K562 (cell line): ENCODE measurements around the gene COL4A1. TPM values are rescaled to one million over a fixed set of nuclear protein-coding genes. Genes with fewer than 3 reads are reported as not detected.

Experiments
- ATAC-seq: fragments of 200-7000 bp; cut with Tn5 transposase; 3 replicates; pipeline ENCODE4 v1.9.1; 2020; ENCODE audit warnings: moderate library complexity
- BruUV-seq: library from RNA; stranded (reverse); fragments of 400-500 nt; replicated peaks from 2 replicates; lab custom pipeline; 2021; lab: Mats Ljungman, UMichigan
- CTCF ChIA-PET: fragments of 300-600 bp; formaldehyde crosslinking; extraction: SDS; loops from one replicate; lab custom pipeline; 2021; ENCODE audit warnings: low intra/inter-chr PET ratio; lab: Yijun Ruan, JAX
- POLR2A ChIA-PET: fragments of 300-600, 350-650 bp; sonication (Branson Sonifier 250); formaldehyde crosslinking; extraction: SDS; loops from one replicate; lab custom pipeline; 2021; ENCODE audit warnings: antibody characterized with exemption, inconsistent platforms; lab: Yijun Ruan, JAX
- DNase-seq, 4 experiments: peaks; one replicate each; pipeline versions ENCODE4 v3.0.0 to v3.0.0-alpha.2; 2011 to 2018; ENCODE audit warnings: low spot score in 3 of 4, mixed read lengths in 3 of 4; ENCODE audit errors: extremely low read depth in 1 of 4
- FAIRE-seq: peaks from 2 replicates; lab custom pipeline; 2011; peaks lifted over from hg19 to GRCh38; lab: Jason Lieb, UNC
- H2AFZ ChIP-seq: 2 replicates; pipeline ENCODE4 v1.6.0; 2011; ENCODE audit warnings: low read depth, low read length, control low read depth, inconsistent platforms
- H3K27ac ChIP-seq: fragments of 200-600 bp; 3 replicates; pipeline ENCODE4 v1.8.0; 2011; ENCODE audit warnings: low read depth, mild to moderate bottlenecking, control low read depth, inconsistent platforms, low read length, moderate library complexity, mixed read lengths; ENCODE audit errors: extremely low read depth
- H3K27me3 ChIP-seq, 2 experiments: fragments of 300-600 bp in 1 of 2; 2 replicates in 1 of 2; 3 replicates in 1 of 2; pipeline versions ENCODE4 v1.6.0 to v1.8.0; 2011; ENCODE audit warnings: inconsistent platforms in 2 of 2, low read length in 2 of 2, mild to moderate bottlenecking in 1 of 2, mixed read lengths in 1 of 2, moderate library complexity in 1 of 2; ENCODE audit not compliant: control insufficient read depth in 2 of 2, insufficient read depth in 2 of 2
- H3K36me3 ChIP-seq: fragments of 300-600 bp; 3 replicates; pipeline ENCODE4 v1.8.0; 2011; ENCODE audit warnings: mild to moderate bottlenecking, low read length, inconsistent platforms; ENCODE audit not compliant: control insufficient read depth, insufficient read depth
- H3K4me1 ChIP-seq, 2 experiments: fragments of 200-600 bp in 1 of 2; replicated peaks in 1 of 2; 2 replicates in 1 of 2; 3 replicates in 1 of 2; pipeline versions ENCODE4 v1.5.1 to v1.8.0; 2011; ENCODE audit warnings: inconsistent platforms in 2 of 2, low read length in 2 of 2, mild to moderate bottlenecking in 1 of 2, mixed read lengths in 1 of 2, moderate library complexity in 1 of 2; ENCODE audit not compliant: control insufficient read depth in 2 of 2, insufficient read depth in 2 of 2
- H3K4me2 ChIP-seq: 2 replicates; pipeline ENCODE4 v1.6.1; 2011; ENCODE audit warnings: low read length, control low read depth, inconsistent platforms, mixed read lengths; ENCODE audit not compliant: insufficient read depth
- H3K4me3 ChIP-seq: fragments of 200-600 bp; sonication (generic), shearing (Covaris generic); 2 replicates; pipeline ENCODE4 v1.5.1; 2016; ENCODE audit warnings: control low read depth, inconsistent platforms
- H3K79me2 ChIP-seq: fragments of 200-600 bp; 3 replicates; pipeline ENCODE4 v1.8.0; 2011; ENCODE audit warnings: low read length, inconsistent platforms; ENCODE audit not compliant: control insufficient read depth, insufficient read depth
- H3K9ac ChIP-seq, 2 experiments: 2 replicates each; pipeline versions ENCODE4 v1.6.0 to v1.6.1; 2011; ENCODE audit warnings: low read depth in 2 of 2, low read length in 2 of 2, control low read depth in 1 of 2, inconsistent platforms in 1 of 2, mild to moderate bottlenecking in 1 of 2, mixed read lengths in 1 of 2; ENCODE audit not compliant: insufficient read depth in 1 of 2
- H3K9me1 ChIP-seq: one replicate; pipeline ENCODE4 v1.6.0; 2011; ENCODE audit warnings: inconsistent platforms, mild to moderate bottlenecking, low read length, moderate library complexity; ENCODE audit not compliant: control insufficient read depth, insufficient read depth
- H3K9me3 ChIP-seq: replicated peaks from 2 replicates; pipeline ENCODE4 v1.5.1; 2011; ENCODE audit warnings: low read depth, low read length, inconsistent platforms; ENCODE audit not compliant: control insufficient read depth, insufficient read depth
- H4K20me1 ChIP-seq: replicated peaks from 2 replicates; pipeline ENCODE4 v1.6.1; 2011; ENCODE audit warnings: low read length, inconsistent platforms, mixed read lengths; ENCODE audit not compliant: control insufficient read depth, insufficient read depth
- CREB3L1 ChIP-seq: fragments of 450-650 bp; IDR thresholded peaks from 2 replicates; pipeline ENCODE4 v1.6.1; 2014; ENCODE audit warnings: low read depth, mild to moderate bottlenecking, moderate library complexity, borderline replicate concordance
- NFIX ChIP-seq: fragments of 250-450 bp; sonication (Bioruptor Pico); IDR thresholded peaks from 2 replicates; pipeline ENCODE4 v1.4.0; 2020; ENCODE audit warnings: low read depth, mild to moderate bottlenecking, moderate library complexity
- NFXL1 ChIP-seq: fragments of 450-650 bp; formaldehyde crosslinking; IDR thresholded peaks from 2 replicates; pipeline ENCODE4 v1.4.0; 2021; ENCODE audit warnings: mild to moderate bottlenecking
- POLR2AphosphoS2 ChIP-seq: IDR thresholded peaks from 2 replicates; pipeline ENCODE4 v1.6.1; 2012; ENCODE audit warnings: low read length, improper control_type of control experiment
- POLR2AphosphoS5 ChIP-seq: IDR thresholded peaks from 2 replicates; pipeline ENCODE4 v1.6.1; 2011; ENCODE audit warnings: mild to moderate bottlenecking, low read depth, low read length, moderate library complexity; ENCODE audit not compliant: control insufficient read depth, insufficient read depth
- SREBF2 ChIP-seq: sonication (generic); formaldehyde crosslinking; IDR thresholded peaks from 2 replicates; pipeline ENCODE4 v1.4.0; 2020; ENCODE audit warnings: mild to moderate bottlenecking, missing genetic modification reagents
- ZBTB33 ChIP-seq: sonication (generic); formaldehyde crosslinking; IDR thresholded peaks from 2 replicates; pipeline ENCODE4 v1.8.1; 2023; ENCODE audit warnings: mild to moderate bottlenecking, missing genetic modification reagents
- ZHX1 ChIP-seq: fragments of 150-350 bp; conservative IDR thresholded peaks from 2 replicates; pipeline ENCODE4 v1.6.1; 2014; ENCODE audit warnings: low read length
- WGBS: fragments of 100-300 bp; shearing (Covaris generic); methylation state at CpG from one replicate; pipeline ENCODE4 v1.1.6; 2016; ENCODE audit warnings: low coverage, mixed read lengths; ENCODE audit not compliant: insufficient coverage; ENCODE audit errors: missing lambda C conversion rate; 5-methylcytosine and 5-hydroxymethylcytosine counted together
- in situ Hi-C: fragments of 300-500 bp; cut with MboI; formaldehyde crosslinking; loops from 4 replicates; pipeline ENCODE4 v1.15.0; 2018; ENCODE audit warnings: inconsistent platforms, mixed read lengths
- intact Hi-C: fragments of 100-400 bp; cut with micrococcal nuclease; formaldehyde crosslinking; loops from 2 replicates; pipeline ENCODE4 v1.14.2; 2022
- polyA plus RNA-seq, 8 experiments: library from polyadenylated mRNA; depleted of rRNA in 4 of 8; stranded (reverse) in 5 of 8; unstranded in 3 of 8; fragments of >200 nt; fragmentation: Nextera tagmentation in 2 of 8; fragmentation: Illumina TruSeq in 1 of 8; extraction: Ambion mirVana in 2 of 8; extraction: Trizol in 1 of 8; gene quantifications; 2 replicates each; pipeline versions ENCODE4 v1.2.1 to v1.2.3, GENCODE V29; 2011 to 2014; ENCODE audit warnings: inconsistent platforms in 1 of 8, missing spikeins in 1 of 8
- total RNA-seq, 7 experiments: library from RNA; depleted of rRNA in 6 of 7; stranded (reverse); fragments of >200 nt in 6 of 7; fragmentation: Illumina TruSeq in 2 of 7; extraction: Trizol in 2 of 7; gene quantifications; 2 replicates each; pipeline versions ENCODE4 v1.2.1 to v1.2.3, GENCODE V29; 2011 to 2021; ENCODE audit warnings: low replicate concordance in 1 of 7
- TF ChIP-seq, protein P1 (sequence below), 2 experiments: IDR thresholded peaks; 2 replicates each; pipeline ENCODE4 v1.6.1; 2012; ENCODE audit warnings: improper control_type of control experiment in 2 of 2, low read depth in 2 of 2, low read length in 2 of 2, borderline replicate concordance in 1 of 2
- TF ChIP-seq, protein P2 (sequence below): sonication (generic); formaldehyde crosslinking; IDR thresholded peaks from 2 replicates; pipeline ENCODE4 v1.8.1; 2023; ENCODE audit warnings: mild to moderate bottlenecking, missing genetic modification reagents, moderate library complexity

The COL4A1 gene
- total and polyA plus RNA-seq, 9 of the 15 experiments (the other 6 are each of a cell fraction or from before 2014, with no cell fraction given), result 0.35 TPM; not detected in 8

GRCh38 chr13:110277357-110277975, 29.5 kb downstream of the COL4A1 start:
- no peak for FAIRE-seq
- no peaks in the 10 kb centered on the region for H3K4me1 ChIP-seq
- H3K36me3 ChIP-seq, result no peaks in the 10 kb centered on the region
- no peak overlapping the region for H3K4me2 ChIP-seq
- no peaks in the 10 kb centered on the region for H4K20me1 ChIP-seq
- no peak for DNase-seq
- H3K79me2 ChIP-seq, result no peaks in the 10 kb centered on the region
- ChIA-PET CTCF (no interaction called here), POLR2A (no interaction called here)
- H3K9me3 ChIP-seq, result no peaks in the 10 kb centered on the region
- in situ Hi-C loops, result no loop called here
- no peak overlapping the region for H3K9ac ChIP-seq
- ATAC-seq, result no peak
- H3K4me3 ChIP-seq, result no peak overlapping the region
- peaks cover 0 to 3% of the 10 kb centered on the region in 2 experiments; a peak in 2 of 5 replicates for H3K27me3 ChIP-seq
- H3K27ac ChIP-seq, result no peak overlapping the region
- no peaks in the 10 kb centered on the region for H3K9me1 ChIP-seq
- H2AFZ ChIP-seq, result no peak overlapping the region
- 0% methylated on average over 4 of the region's 5 CpGs for WGBS
- no TSS peak for BruUV-seq
- intact Hi-C loops, result no loop called here
- TF ChIP-seq POLR2AphosphoS5 (no peak), ZHX1 (no peak), POLR2AphosphoS2 (no peak), ZBTB33 (CRISPR knock-in tag) (no peak), NFIX (CRISPR knock-in tag) (no peak), SREBF2 (CRISPR knock-in tag) (no peak), CREB3L1 (no peak), NFXL1 (CRISPR knock-in tag) (no peak)
- TF ChIP-seq, protein P1, sequence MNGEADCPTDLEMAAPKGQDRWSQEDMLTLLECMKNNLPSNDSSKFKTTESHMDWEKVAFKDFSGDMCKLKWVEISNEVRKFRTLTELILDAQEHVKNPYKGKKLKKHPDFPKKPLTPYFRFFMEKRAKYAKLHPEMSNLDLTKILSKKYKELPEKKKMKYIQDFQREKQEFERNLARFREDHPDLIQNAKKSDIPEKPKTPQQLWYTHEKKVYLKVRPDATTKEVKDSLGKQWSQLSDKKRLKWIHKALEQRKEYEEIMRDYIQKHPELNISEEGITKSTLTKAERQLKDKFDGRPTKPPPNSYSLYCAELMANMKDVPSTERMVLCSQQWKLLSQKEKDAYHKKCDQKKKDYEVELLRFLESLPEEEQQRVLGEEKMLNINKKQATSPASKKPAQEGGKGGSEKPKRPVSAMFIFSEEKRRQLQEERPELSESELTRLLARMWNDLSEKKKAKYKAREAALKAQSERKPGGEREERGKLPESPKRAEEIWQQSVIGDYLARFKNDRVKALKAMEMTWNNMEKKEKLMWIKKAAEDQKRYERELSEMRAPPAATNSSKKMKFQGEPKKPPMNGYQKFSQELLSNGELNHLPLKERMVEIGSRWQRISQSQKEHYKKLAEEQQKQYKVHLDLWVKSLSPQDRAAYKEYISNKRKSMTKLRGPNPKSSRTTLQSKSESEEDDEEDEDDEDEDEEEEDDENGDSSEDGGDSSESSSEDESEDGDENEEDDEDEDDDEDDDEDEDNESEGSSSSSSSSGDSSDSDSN (IDR thresholded peaks at IDR 0.05; ENCODE audit: borderline replicate concordance in 1 of 2, low read depth in 2 of 2, low read length in 2 of 2), result no peak
- TF ChIP-seq, protein P2, sequence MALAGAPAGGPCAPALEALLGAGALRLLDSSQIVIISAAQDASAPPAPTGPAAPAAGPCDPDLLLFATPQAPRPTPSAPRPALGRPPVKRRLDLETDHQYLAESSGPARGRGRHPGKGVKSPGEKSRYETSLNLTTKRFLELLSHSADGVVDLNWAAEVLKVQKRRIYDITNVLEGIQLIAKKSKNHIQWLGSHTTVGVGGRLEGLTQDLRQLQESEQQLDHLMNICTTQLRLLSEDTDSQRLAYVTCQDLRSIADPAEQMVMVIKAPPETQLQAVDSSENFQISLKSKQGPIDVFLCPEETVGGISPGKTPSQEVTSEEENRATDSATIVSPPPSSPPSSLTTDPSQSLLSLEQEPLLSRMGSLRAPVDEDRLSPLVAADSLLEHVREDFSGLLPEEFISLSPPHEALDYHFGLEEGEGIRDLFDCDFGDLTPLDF (CRISPR knock-in tag), result no peak
